Heart left ventricle (tissue), 16 donors: ENCODE data around the gene RAVER2. TPM values are rescaled to one million over a fixed set of nuclear protein-coding genes. Genes with fewer than 3 reads are reported as not detected.

Experiments used
- ATAC-seq, 4 donors: fragments of 200-7000 bp; cut with Tn5 transposase; one replicate each; pipeline ENCODE4 v1.9.1; 2020 to 2022; ENCODE audit warnings: moderate library complexity in 4 of 4, mild to moderate bottlenecking in 3 of 4, moderate number of reproducible peaks in 1 of 4
- DNase-seq, 5 donors: peaks; one replicate each; pipeline ENCODE4 v3.0.0-alpha.2; 2020
- H3K27ac ChIP-seq, 12 donors: fragments of 200-600 bp; sonication (generic) in 4 of 12; one replicate each; pipeline versions ENCODE4 v1.5.0 to v1.8.0; 2016 to 2022; ENCODE audit warnings: mild to moderate bottlenecking in 2 of 12
- H3K27me3 ChIP-seq, 9 donors: fragments of 200-600 bp; sonication (generic) in 2 of 9; one replicate each; pipeline versions ENCODE4 v1.5.1 to v1.8.0; 2016 to 2022; ENCODE audit warnings: mild to moderate bottlenecking in 3 of 9
- H3K36me3 ChIP-seq, 9 donors: fragments of 200-600 bp; sonication (generic) in 2 of 9; one replicate each; pipeline versions ENCODE4 v1.5.0 to v1.8.0; 2018 to 2022; ENCODE audit warnings: mild to moderate bottlenecking in 2 of 9
- H3K4me1 ChIP-seq, 12 donors: fragments of 200-600 bp; sonication (generic) in 4 of 12; one replicate each; pipeline versions ENCODE4 v1.5.0 to v1.8.0; 2016 to 2022; ENCODE audit warnings: mild to moderate bottlenecking in 3 of 12
- H3K4me3 ChIP-seq, 12 donors: fragments of 200-600 bp; sonication (generic) in 4 of 12; one replicate each; pipeline versions ENCODE4 v1.5.0 to v1.8.0; 2017 to 2022; ENCODE audit warnings: mild to moderate bottlenecking in 9 of 12, moderate library complexity in 4 of 12
- H3K9me3 ChIP-seq, 12 donors: fragments of 200-600 bp; sonication (generic) in 4 of 12; one replicate each; pipeline versions ENCODE4 v1.5.0 to v1.8.0; 2016 to 2022; ENCODE audit warnings: mild to moderate bottlenecking in 1 of 12
- CTCF ChIP-seq, 12 donors: fragments of 200-600 bp; sonication (generic) in 4 of 12; IDR thresholded peaks; one replicate each; pipeline versions ENCODE4 v1.5.0 to v1.8.0; 2018 to 2022; ENCODE audit warnings: antibody characterized with exemption in 12 of 12, mild to moderate bottlenecking in 5 of 12
- POLR2A ChIP-seq, 2 donors: fragments of 450-650 bp; IDR thresholded peaks; one replicate each; pipeline ENCODE4 v1.6.1; 2017; ENCODE audit warnings: antibody characterized with exemption in 2 of 2, mild to moderate bottlenecking in 2 of 2, moderate library complexity in 2 of 2
- WGBS, 4 donors: extraction: QIAGEN DNeasy Blood & Tissue Kit in 2 of 4; methylation state at CpG; one replicate each; pipeline versions ENCODE4 v1.1.5 to v1.1.7; 2013 to 2018; 5-methylcytosine and 5-hydroxymethylcytosine counted together
- intact Hi-C, 10 donors: fragments of 100-400 bp; cut with DNase I; formaldehyde crosslinking; loops; one replicate each; pipeline versions ENCODE4 v1.11.1 to v1.14.2; 2022
- polyA plus RNA-seq, 2 donors: library from polyadenylated mRNA; stranded (reverse); fragments of 200-250 nt; gene quantifications; one replicate each; pipeline ENCODE4 v1.2.3, GENCODE V29; 2013
- total RNA-seq, 9 donors: library from RNA; depleted of rRNA in 2 of 9; stranded (reverse); fragments of >200 nt in 2 of 9; fragmentation: NEBNext Ultra II Directional in 3 of 9; extraction: Animal tissue kit (Norgen Biotek cat#: 25700) in 3 of 9; gene quantifications; one replicate each; pipeline versions ENCODE4 v1.1.0 to v1.2.4, GENCODE V29; 2016 to 2023
- donor health status: ischemic (EF 13 %, LVEDD 7.1; RV severe dilation, severe dysfunction).
- donor health status: healthy with polysubstance abuse.
- donor health status: DM: no; HTN: yes; CAD: no.
- donor health status: DM: no; HTN: no; CAD: no.
- donor health status: ischemic (EF 25% LVEDD 6.9; RV normal size, moderate dysfunction).
- donor health status: ischemic (EF 25% LVEDD 5.7; RV mildly dilated, moderate dysfunction).
- donor health status: healthy.
- donor health status: DM: yes; HTN: yes; CAD: no.
- donor health status: ischemic (EF 35%, LVEDD 5.7; RV mildly dilated, moderate dysfunction).
- donor health status: nonischemic (EF 11% LVEDD 7.7; RV severe dilation, severe dysfunction).
- donor health status: DM: yes; HTN: yes; CAD: no.
- donor health status: PGD.
- donor health status: ischemic (EF 29% LVEDD 5.4; RV normal size, mild dysfunction).
- donor health status: nonischemic (EF 23%, LVEDD 6.1; RV moderate dilation, normal function).

RAVER2 gene
- total and polyA plus RNA-seq, 11 donors, result 6.3 to 25.8 (median 18.6) TPM

DNA sequence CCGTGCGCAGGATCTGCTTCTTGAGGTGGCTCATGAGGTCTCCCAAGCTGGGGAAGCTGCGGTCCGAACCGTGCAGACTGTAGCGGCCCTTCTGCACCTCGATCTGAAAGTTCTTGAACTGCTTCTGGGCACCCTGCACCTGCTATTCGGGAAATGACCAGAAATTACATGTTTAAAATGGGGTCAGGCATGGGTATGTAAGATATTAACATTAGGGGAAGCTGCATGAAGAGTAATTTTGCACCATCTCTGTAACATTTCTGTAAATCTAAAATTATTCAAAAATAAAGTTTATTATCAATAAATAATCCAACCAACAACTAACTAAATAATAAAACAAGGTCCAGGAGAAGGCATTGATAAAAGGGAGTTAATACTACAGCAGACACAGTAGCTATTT, 110.7 kb downstream of the RAVER2 start:
- no peak overlapping the region for H3K4me3 ChIP-seq
- TF ChIP-seq CTCF (IDR thresholded peaks at IDR 0.05) (no peak), POLR2A (IDR thresholded peaks at IDR 0.05) (no peak)
- ATAC-seq (no peak), DNase-seq (no peak)
- peaks cover 0 to 9% (median 0%) of the 10 kb centered on the region in 12 donors for H3K4me1 ChIP-seq
- H3K27ac ChIP-seq, result no peak overlapping the region
- no peaks in the 10 kb centered on the region for H3K9me3 ChIP-seq
- H3K27me3 ChIP-seq, result no peaks in the 10 kb centered on the region
- intact Hi-C loops, result loop anchor here in 3 of 10 donors (10.0 kb wide), 3 partner anchors 219 to 359 kb away; no protein-coding TSS in a partner anchor
- WGBS, 4 donors, result 91 to 97% (median 93%) methylated on average over 8 of the region's 8 CpGs
- peaks cover 0 to 95% (median 81%) of the 10 kb centered on the region in 9 donors for H3K36me3 ChIP-seq

GRCh38 chr1:64856553-64856952, 111.7 kb downstream of the RAVER2 start:
- no peak for TF ChIP-seq POLR2A (IDR thresholded peaks at IDR 0.05)
- TF ChIP-seq CTCF (IDR thresholded peaks at IDR 0.05), result no peak
- peaks cover 0 to 88% (median 75%) of the 10 kb centered on the region in 9 donors for H3K36me3 ChIP-seq
- no peak overlapping the region for H3K4me3 ChIP-seq
- intact Hi-C loops, result loop anchor here in 3 of 10 donors (10.0 kb wide), 3 partner anchors 218 to 358 kb away; no protein-coding TSS in a partner anchor
- no peaks in the 10 kb centered on the region for H3K9me3 ChIP-seq
- 75 to 82% (median 78%) methylated on average over 6 to 10 of the region's 10 CpGs for WGBS, 4 donors
- ATAC-seq (peak in 2 of 4 donors; percentile 23 to 30), DNase-seq (peak in 1 of 5 donors; percentile 43)
- peak overlapping the region in 1 of 12 donors; percentile 27 for H3K27ac ChIP-seq
- H3K27me3 ChIP-seq, result no peaks in the 10 kb centered on the region
- peaks cover 0 to 6% (median 0%) of the 10 kb centered on the region in 12 donors for H3K4me1 ChIP-seq

- intact Hi-C loops, result loop anchor here in 3 of 10 donors (10.0 kb wide), 3 partner anchors 217 to 357 kb away; no protein-coding TSS in a partner anchor
- DNase-seq (no peak), ATAC-seq (no peak)
- no peaks in the 10 kb centered on the region for H3K4me1 ChIP-seq
- no peak overlapping the region for H3K27ac ChIP-seq
- H3K27me3 ChIP-seq, result no peaks in the 10 kb centered on the region
- H3K36me3 ChIP-seq, result peaks cover 0 to 82% (median 77%) of the 10 kb centered on the region in 9 donors
- H3K9me3 ChIP-seq, result no peaks in the 10 kb centered on the region
- H3K4me3 ChIP-seq, result no peak overlapping the region
- 94 to 96% (median 95%) methylated on average over 4 of the region's 4 CpGs for WGBS, 4 donors
- TF ChIP-seq POLR2A (IDR thresholded peaks at IDR 0.05) (no peak), CTCF (IDR thresholded peaks at IDR 0.05) (no peak)
Observed at GRCh38 chr1:64857347-64857746, 112.5 kb downstream of the RAVER2 start.

DNA sequence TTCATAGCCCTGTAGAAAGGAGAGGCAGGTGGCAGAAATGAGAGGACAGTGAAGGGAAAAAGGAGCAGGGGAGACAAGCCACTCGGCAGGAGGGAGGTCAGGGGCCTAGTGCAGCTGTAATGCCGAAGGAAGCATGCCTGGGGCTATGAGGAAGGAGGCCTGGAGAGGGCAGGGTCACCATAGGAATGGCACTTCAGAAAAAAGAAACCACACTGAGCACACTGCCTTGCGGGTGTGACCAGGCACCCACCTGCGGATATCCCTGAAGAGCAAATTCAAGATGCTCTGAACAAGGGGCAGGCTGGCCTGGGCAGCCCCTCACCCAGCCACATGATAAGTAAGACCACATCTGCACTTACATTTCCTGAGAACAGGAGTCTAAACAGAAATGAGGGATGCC, 116.7 kb downstream of the RAVER2 start:
- WGBS, 4 donors, result 61 to 73% (median 64%) methylated on average over 4 of the region's 4 CpGs
- intact Hi-C loops, result loop anchor here in 7 of 10 donors (1.0 to 10.0 kb wide), 8 partner anchors 103 to 343 kb away; partner anchors contain the start of gene JAK1 (in 1 of the 7)

More for the DNA sequence above, 116.7 kb downstream of the RAVER2 start:
- peak in 10 of 12 donors; percentile 21 to 51 (median 40) for TF ChIP-seq CTCF (IDR thresholded peaks at IDR 0.05)
- TF ChIP-seq POLR2A (IDR thresholded peaks at IDR 0.05), result no peak
- peaks cover 0 to 28% (median 5%) of the 10 kb centered on the region in 12 donors for H3K4me1 ChIP-seq
- H3K4me3 ChIP-seq, result no peak overlapping the region
- H3K36me3 ChIP-seq, result peaks cover 0 to 71% (median 65%) of the 10 kb centered on the region in 9 donors
- ATAC-seq (peak in 3 of 4 donors; percentile 62 to 67 (median 64)), DNase-seq (peak in 1 of 5 donors; percentile 32)
- H3K27me3 ChIP-seq, result no peaks in the 10 kb centered on the region
- no peaks in the 10 kb centered on the region for H3K9me3 ChIP-seq
- no peak overlapping the region for H3K27ac ChIP-seq
